Left hindlimb (tissue), 1 donor: ENCODE data around the gene FAM89B.

Experiments used
- DNase-seq: peaks from one replicate; pipeline ENCODE4 v3.0.0-alpha.2; 2018

Gene FAM89B

DNA sequence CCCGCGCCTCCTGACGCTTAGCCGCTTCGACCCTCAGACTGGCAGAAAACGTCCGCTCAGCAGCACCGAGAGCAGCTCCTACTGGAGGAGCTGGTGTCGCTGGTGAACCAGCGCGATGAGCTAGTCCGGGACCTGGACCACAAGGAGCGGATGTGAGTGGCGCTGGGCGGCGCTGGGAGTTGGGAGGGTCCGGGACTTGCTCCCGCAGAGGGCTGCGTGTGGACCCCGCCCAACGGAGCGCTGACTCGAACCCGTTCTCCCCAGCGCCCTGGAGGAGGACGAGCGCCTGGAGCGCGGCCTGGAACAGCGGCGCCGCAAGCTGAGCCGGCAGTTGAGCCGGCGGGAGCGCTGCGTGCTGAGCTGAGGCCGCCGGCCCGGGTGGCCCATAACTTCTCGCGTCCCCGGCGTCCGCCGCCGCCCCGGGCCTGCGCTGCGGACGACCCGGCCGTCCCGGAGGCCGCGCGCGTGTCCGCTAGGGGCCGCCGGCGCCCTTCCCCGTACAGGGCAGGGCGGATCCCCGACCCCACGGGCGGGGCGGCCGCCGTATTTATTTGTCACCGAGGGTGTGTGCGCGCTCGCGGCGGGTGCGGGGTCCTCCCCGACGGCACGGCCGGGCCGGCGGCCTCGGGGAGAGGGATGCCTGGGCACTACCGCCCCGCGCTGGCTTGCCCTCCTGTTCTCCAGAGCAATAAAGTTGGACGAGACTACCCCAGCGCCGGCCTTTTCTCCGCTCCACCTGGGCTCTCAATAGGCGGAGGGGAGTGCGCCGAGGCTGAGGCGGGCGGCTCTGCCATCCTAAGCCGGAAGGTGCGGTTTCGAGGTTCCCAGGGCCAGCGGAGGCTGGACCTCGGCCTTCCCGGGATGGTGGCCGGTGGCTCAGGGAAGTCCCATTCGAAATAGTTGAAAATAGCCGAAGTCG is 19.9 kb downstream of the FAM89B start:
- DNase-seq = peak; percentile 77

DNA sequence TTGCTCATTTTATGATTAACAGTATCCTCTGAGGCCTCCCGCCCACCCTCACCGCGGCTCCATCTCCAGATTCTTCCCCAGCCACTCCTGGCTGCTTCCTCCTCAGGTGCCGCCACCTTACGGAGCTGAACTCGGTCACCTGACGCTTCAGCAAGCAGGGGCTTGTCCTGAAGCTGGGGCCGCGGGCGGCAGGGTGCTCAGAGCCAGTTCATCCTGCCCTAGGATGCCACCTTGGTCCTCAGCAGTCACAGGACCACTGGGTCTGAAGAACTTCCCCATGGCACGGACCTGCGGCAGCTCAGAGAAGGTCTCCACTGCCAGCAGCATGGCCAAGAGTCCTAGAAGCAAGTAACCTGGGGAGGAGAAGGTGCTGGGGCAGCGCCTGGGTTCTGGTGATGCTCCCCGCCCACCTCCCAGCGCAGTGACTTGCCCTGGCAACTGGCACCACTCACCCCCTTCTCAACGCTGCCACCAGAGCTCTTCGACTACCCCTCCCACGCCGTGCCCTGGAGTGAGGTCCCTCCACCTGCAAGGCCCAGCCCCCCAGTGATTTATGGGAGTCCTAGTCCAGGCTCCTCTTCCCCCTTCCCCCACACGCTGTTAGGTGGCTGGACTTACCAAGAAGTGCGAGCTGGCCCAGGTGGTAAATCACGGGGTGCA is 20.6 kb downstream of the FAM89B start:
- DNase-seq = no peak

DNA sequence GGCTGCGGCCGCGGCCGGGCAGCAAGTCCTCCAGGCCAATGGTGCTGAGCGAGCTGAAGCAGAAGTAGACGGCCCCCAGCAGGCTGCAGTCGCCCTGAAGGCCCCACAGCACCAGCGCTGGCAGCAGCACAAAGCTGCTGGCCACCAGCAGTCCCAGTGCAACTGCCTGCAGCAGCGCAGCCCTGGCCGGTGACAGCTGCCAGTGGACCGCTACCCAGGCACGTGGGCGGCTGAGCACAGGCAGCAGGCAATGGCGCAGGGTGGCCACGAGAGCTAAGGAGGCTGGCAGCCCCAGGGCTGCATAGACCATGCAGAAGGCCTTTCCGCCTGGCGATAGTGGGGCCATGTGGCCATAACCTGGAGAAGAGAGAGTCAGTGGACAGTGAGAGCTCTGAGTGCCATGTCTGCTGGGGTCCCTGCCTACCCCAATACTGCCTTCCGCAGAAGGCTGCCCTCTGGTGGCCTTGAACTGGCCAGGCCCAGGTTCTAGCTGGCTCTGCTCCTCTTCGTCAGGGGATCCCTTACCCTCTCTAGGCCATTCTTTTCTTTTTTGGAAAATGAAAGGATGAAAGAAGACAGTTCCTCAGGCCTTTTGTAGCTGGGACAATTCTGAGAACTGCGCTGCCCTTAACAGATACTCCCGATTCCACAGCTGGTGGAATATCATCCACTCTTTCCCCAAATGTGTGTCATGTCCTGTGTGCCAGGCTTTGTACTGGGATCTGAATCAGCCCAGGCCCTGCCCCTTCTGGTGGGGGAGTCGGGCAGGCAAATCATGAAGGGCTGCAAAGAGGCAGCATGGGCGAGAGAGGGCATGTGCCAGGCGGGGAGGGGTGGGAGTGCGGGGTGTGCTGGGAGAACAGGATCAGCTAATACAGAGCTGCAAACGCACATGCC is 21.4 kb downstream of the FAM89B start:
- DNase-seq = no peak

DNA sequence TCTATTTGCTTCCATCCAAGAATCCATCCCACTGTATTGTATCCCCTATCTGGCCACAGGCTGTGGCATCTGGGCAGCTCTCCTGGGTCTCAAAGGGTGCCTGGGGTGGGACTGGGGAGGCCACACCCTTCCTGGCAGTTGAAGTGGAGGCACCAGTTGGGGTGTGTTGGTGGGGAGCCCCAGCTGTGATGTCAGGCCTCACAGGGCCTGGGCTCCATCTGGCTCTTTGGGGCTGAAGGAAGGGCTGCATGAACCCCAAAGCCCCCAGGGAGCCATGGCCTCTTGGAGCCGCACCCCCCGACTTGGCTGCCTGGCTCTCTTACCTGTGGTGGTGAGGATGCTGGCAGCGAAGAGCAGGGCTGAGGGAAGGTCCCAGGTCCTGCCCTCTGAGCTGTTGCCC is 22.8 kb downstream of the FAM89B start:
- no peak for DNase-seq

GRCh38 chr11:65595543-65596281 is 23.4 kb downstream of the FAM89B start, which contains the start of gene KCNK7:
Gene KCNK7, minus strand, starts transcription at chr11:65595800. Its CDS starts 28 bp downstream, at chr11:65595772.
- DNase-seq = no peak

- no peak for DNase-seq
These were observed 24.2 kb downstream of the FAM89B start for GRCh38 chr11:65596520-65596919.

- DNase-seq = no peak
These were observed 25.9 kb downstream of the FAM89B start for GRCh38 chr11:65598258-65598699.

GRCh38 chr11:65599216-65599954 is 27.0 kb downstream of the FAM89B start:
- DNase-seq = no peak

GRCh38 chr11:65599955-65600246 is 27.6 kb downstream of the FAM89B start:
- DNase-seq = no peak

DNA sequence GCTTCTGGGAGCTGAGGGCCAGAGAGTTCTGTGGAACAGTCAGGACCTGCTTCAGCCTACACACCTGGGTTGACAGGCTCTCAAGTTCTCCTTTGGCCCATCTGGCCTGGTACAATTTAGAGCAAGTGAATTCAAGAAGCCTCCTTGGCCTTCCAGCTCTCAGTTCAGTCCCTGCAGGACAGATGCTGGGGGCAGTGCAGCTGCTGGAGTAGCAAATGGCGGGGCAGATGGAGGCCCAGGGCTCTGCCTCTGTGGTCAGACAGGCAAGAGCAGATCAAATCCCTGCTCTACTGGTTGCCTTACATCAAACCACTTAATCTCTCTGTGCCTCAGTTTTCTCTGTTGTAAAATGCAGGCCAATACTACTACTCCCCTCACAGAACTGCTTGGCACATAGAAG is 31.9 kb downstream of the FAM89B start:
- DNase-seq = no peak

DNA sequence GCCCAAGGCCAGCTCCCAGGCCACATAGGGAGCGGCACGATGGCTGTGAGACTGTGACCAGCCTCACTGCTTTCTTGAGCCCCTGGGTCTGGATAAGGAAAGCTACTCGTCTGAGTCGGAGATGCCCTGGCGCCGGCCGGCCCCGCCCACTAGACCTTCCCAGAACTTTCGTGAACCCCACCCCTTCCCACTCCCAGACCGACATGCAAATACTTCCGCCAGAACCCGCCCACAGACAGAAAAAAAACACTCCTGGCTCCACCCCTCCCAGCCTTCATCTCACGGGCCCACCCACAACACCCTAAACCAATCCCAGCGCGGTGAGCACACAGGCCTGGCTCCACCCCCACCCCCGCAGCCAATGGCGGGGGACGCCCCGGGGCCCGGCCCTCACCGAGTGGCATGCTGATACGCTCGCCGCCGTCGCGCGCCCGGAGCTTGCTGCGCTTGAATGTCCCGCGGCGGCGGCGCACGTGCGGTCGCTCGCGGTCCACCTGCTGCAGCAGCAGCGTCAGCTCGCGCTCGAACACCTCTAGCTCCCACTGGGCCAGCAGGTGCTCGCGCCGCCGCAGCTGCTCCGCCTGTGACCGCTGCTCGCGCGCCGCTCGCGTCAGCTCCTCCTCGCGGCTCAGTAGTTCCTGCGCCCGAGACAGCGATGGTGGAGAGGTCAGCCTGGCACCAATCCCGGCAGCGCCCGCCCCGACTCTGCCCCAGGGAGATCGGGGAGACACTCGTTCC is 34.7 kb downstream of the FAM89B start:
- DNase-seq = peak; percentile 97

GRCh38 chr11:65607614-65608426 is 35.5 kb downstream of the FAM89B start:
- DNase-seq = no peak

- no peak for DNase-seq
These were observed 36.9 kb downstream of the FAM89B start for GRCh38 chr11:65609229-65609628.

DNA sequence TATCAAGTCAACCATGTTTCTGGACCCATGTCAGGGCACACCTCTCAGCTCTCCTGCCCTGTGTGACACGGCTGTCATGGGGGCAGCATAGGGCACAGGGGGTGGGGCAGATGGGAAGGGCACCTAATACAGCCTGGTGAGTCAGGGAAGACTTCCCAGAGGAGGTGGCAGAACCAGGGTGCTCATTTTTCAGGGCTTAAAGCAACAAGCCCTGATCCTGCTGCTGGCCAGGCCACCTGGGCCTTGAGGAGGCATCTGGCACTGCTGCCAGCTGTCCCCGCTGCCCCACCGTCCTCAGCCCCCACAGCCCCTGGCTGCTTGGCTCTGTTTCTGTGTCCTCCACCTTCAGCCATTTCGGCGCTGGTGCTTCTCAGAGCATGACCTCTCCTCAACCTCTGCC is 37.3 kb downstream of the FAM89B start:
- no peak for DNase-seq

- no peak for DNase-seq
These were observed 38.1 kb downstream of the FAM89B start for GRCh38 chr11:65610404-65610803.

DNA sequence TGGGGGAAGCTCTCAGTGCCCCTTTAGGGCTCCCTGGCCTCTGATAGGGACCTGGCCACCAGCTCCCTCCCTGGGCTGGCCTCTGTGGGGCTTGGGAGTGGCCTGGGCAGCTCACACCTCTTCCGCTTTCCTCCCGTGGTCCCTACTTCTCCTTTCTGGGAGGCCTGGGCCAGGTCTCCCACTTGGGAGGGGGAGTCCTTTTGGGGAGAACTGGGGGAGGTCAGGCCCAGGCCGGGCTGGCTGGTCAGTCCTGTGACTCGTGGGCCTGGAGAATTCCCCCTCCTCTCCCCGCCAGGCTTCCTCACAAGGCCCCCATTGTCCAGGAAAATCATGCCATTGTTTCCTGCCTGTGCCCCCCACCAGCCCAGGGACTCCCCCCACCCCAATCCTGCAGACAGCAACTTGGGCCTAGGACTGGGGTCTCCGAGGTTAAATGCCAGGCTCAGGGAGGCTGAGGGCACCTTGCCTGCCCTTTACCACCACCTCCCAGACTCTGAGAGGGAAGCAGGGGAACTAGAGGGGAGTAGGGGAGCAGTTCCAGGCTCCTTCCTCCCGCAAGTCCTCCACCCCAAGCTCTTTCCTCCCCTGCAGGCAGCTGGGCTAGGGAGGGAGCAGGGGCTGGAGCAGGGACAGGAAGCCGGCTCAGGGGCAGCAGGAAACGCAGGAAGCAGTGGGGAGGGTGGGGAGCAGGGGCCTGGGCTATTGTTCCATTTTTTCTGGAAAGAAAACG is 38.9 kb downstream of the FAM89B start:
- DNase-seq = peak; percentile 63

DNA sequence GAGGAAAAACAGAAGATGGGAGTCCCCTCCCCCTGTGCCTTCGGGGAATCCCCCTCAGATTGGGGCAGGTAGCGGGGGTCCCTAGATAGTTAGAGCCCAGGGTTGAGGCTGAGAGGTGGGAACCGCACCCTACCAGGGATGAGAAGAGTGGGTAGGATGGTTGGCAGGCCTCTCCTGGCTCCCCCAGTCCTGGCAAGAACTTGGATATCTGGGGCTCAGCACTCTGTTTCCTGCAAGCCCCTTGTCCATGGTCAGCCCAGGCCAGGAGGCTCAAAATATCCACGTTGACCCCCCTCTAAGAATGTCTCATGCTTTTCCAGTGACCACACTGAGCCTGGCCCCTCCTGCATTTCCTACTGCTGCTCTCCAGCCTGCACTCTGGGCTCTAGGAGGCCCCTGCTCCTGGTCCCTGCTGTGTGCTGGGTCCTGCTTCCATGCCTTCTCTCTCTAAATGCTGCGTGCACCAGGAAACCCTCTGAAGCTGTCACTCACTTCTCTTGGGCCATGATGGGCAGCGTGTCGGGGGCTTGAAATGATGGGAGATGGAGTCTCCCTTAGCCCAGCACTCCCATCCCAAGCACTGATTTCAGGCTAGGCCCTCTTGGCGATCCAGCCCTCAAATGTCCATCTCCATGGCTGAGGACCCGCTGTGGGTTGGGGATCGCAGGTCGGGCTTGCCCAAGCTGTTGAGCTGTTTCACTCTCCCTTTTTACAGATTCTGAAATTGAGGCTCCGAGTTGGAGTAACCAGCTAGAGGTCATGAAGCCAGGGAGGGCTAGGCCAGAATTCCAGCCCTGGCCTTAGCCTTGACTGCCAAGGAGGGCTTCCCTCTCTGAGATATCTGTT is 39.6 kb downstream of the FAM89B start:
- no peak for DNase-seq

DNA sequence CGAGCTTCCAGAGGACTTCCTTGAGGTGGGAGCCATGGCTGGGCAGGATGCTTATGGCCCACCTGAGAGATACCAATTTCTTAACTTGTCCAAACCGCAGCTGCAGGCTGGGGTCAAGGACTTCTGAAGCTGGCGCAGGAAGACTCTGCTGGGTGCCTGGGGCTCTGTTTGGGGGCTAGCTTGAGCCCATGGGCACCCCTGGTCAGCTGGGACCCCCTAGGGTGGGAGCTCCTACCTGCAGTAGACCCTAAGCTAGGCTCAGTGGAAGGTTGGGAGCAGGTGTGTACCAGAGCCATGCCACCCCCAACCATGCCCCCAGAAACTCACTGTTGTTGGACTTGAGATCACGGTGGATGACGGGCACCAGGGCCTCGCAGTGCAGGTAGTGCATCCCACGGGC is 40.4 kb downstream of the FAM89B start:
- DNase-seq = no peak
